Keratinocyte (primary cell): ENCODE data around the gene ACYP2. TPM values are rescaled to one million over a fixed set of nuclear protein-coding genes. Genes with fewer than 3 reads are reported as not detected.

Source experiments
- DNase-seq: peaks from one replicate; pipeline ENCODE4 v3.0.0-alpha.2; 2011; ENCODE audit warnings: low read depth, missing footprints, low spot score
- FAIRE-seq: peaks from 2 replicates; lab custom pipeline; 2011; peaks lifted over from hg19 to GRCh38; lab: Jason Lieb, UNC
- H2AFZ ChIP-seq: 2 replicates; pipeline ENCODE4 v1.6.0; 2012; ENCODE audit warnings: low read length, control low read depth, inconsistent platforms; ENCODE audit not compliant: control insufficient read depth
- H3K27ac ChIP-seq: 2 replicates; pipeline ENCODE4 v1.5.1; 2011; ENCODE audit warnings: low read length; ENCODE audit not compliant: control insufficient read depth, insufficient read depth
- H3K27me3 ChIP-seq: 3 replicates; pipeline ENCODE4 v1.6.0; 2011; ENCODE audit warnings: low read length; ENCODE audit not compliant: control insufficient read depth, insufficient read depth; ENCODE audit errors: extremely low read depth
- H3K36me3 ChIP-seq, 2 experiments: 2 replicates in 1 of 2; 3 replicates in 1 of 2; pipeline ENCODE4 v1.5.1; 2011; ENCODE audit warnings: low read length in 2 of 2, mild to moderate bottlenecking in 1 of 2; ENCODE audit not compliant: control insufficient read depth in 2 of 2, insufficient read depth in 2 of 2; ENCODE audit errors: extremely low read depth in 1 of 2
- H3K4me1 ChIP-seq: 3 replicates; pipeline ENCODE4 v1.5.1; 2011; ENCODE audit warnings: low read length; ENCODE audit not compliant: control insufficient read depth, insufficient read depth; ENCODE audit errors: extremely low read depth
- H3K4me2 ChIP-seq: 3 replicates; pipeline ENCODE4 v1.6.0; 2011; ENCODE audit warnings: low read depth, low read length; ENCODE audit not compliant: control insufficient read depth, insufficient read depth; ENCODE audit errors: extremely low read depth
- H3K4me3 ChIP-seq, 3 experiments: fragments of 200-600 bp in 1 of 3; sonication (generic) in 1 of 3; 2 replicates in 2 of 3; 3 replicates in 1 of 3; pipeline ENCODE4 v1.5.1; 2011 to 2016; ENCODE audit warnings: low read length in 3 of 3, mild to moderate bottlenecking in 3 of 3, control low read depth in 2 of 3, inconsistent platforms in 1 of 3, low read depth in 1 of 3, mixed read lengths in 1 of 3, mixed run types in 1 of 3, moderate library complexity in 1 of 3; ENCODE audit not compliant: control insufficient read depth in 2 of 3, insufficient read depth in 2 of 3; ENCODE audit errors: extremely low read depth in 1 of 3
- H3K79me2 ChIP-seq: 2 replicates; pipeline ENCODE4 v1.6.0; 2012; ENCODE audit warnings: low read length; ENCODE audit not compliant: control insufficient read depth, insufficient read depth
- H3K9ac ChIP-seq: 3 replicates; pipeline ENCODE4 v1.6.0; 2011; ENCODE audit warnings: low read length; ENCODE audit not compliant: control insufficient read depth, insufficient read depth; ENCODE audit errors: extremely low read depth
- H3K9me1 ChIP-seq: 3 replicates; pipeline ENCODE4 v1.6.0; 2011; ENCODE audit warnings: low read length; ENCODE audit not compliant: control insufficient read depth, insufficient read depth; ENCODE audit errors: extremely low read depth
- H3K9me3 ChIP-seq: 2 replicates; pipeline ENCODE4 v1.5.1; 2012; ENCODE audit warnings: low read depth, low read length; ENCODE audit not compliant: control insufficient read depth
- H4K20me1 ChIP-seq: 3 replicates; pipeline ENCODE4 v1.6.0; 2011; ENCODE audit warnings: low read length; ENCODE audit not compliant: control insufficient read depth, insufficient read depth; ENCODE audit errors: extremely low read depth
- EZH2 ChIP-seq: IDR thresholded peaks from one replicate; pipeline ENCODE4 v1.6.1; 2012; ENCODE audit warnings: inconsistent platforms, mild to moderate bottlenecking, low read length, moderate library complexity
- dilution Hi-C: fragments of 300-500 bp; cut with MboI; formaldehyde crosslinking; loops from one replicate; pipeline ENCODE4 v1.7.0; 2020; ENCODE audit warnings: low sequenced_read_pairs; ENCODE audit not compliant: extremely low pct_ligation_motif_present
- polyA plus RNA-seq, 5 experiments: library from polyadenylated mRNA; depleted of rRNA in 3 of 5; stranded (reverse) in 3 of 5; stranded (forward) in 1 of 5; unstranded in 1 of 5; fragments of >200 nt; gene quantifications; 1 replicate in 1 of 5; 2 replicates in 3 of 5; 3 replicates in 1 of 5; pipeline versions ENCODE4 v1.2.1 to v1.2.3, GENCODE V29; 2011 to 2012; ENCODE audit warnings: missing spikeins in 2 of 5, low read depth in 1 of 5, low replicate concordance in 1 of 5
- TF ChIP-seq, protein P1 (sequence below), 3 experiments: IDR thresholded peaks in 1 of 3; conservative IDR thresholded peaks in 1 of 3; optimal IDR thresholded peaks in 1 of 3; 2 replicates in 2 of 3; 3 replicates in 1 of 3; pipeline versions ENCODE3 to v1.5.1; 2011; ENCODE audit warnings: low read length in 3 of 3, mild to moderate bottlenecking in 3 of 3, moderate library complexity in 2 of 3, control low read depth in 1 of 3, inconsistent platforms in 1 of 3; ENCODE audit not compliant: insufficient read depth in 2 of 3; ENCODE audit errors: extremely low read depth in 1 of 3

ACYP2 gene
- polyA plus RNA-seq, 1 donor (not counting 4 experiments of a cell fraction or from before 2014, with no cell fraction given), result 8.7 TPM

DNA sequence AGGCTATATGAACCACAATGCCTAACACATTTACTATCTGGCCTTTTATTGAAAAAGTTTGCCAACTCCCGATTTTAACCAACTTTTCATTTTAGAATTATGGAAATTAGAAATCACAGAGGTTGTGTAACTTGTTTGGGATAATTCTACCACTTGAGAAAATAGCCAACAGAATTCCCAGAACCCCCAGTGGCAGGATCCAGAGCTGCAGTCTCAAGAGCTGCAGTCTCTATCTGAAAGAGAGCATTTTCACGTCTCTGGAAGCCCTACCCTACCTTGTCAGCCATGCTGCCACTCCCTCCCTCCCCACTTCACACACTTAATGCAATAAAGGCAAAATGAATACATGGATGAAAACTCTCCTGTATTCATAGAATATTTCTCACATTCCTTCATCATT, 164.0 kb downstream of the ACYP2 start:
- H3K4me2 ChIP-seq, result no peak overlapping the region
- no peaks in the 10 kb centered on the region for H3K4me1 ChIP-seq
- no peak for TF ChIP-seq EZH2
- TF ChIP-seq, protein P1, sequence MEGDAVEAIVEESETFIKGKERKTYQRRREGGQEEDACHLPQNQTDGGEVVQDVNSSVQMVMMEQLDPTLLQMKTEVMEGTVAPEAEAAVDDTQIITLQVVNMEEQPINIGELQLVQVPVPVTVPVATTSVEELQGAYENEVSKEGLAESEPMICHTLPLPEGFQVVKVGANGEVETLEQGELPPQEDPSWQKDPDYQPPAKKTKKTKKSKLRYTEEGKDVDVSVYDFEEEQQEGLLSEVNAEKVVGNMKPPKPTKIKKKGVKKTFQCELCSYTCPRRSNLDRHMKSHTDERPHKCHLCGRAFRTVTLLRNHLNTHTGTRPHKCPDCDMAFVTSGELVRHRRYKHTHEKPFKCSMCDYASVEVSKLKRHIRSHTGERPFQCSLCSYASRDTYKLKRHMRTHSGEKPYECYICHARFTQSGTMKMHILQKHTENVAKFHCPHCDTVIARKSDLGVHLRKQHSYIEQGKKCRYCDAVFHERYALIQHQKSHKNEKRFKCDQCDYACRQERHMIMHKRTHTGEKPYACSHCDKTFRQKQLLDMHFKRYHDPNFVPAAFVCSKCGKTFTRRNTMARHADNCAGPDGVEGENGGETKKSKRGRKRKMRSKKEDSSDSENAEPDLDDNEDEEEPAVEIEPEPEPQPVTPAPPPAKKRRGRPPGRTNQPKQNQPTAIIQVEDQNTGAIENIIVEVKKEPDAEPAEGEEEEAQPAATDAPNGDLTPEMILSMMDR (optimal IDR thresholded peaks at IDR 0.05 in 1 of 3, IDR thresholded peaks at IDR 0.05 in 1 of 3, conservative IDR thresholded peaks at IDR 0.05 in 1 of 3; ENCODE audit: extremely low read depth in 1 of 3, insufficient read depth in 2 of 3, low read length in 3 of 3), result peak in 2 of 3 experiments; percentile 11 to 25
- dilution Hi-C loops, result no loop called here
- no peaks in the 10 kb centered on the region for H3K36me3 ChIP-seq
- H3K4me3 ChIP-seq, result no peak overlapping the region
- no peak overlapping the region for H2AFZ ChIP-seq
- no peaks in the 10 kb centered on the region for H3K9me1 ChIP-seq
- H4K20me1 ChIP-seq, result no peaks in the 10 kb centered on the region
- FAIRE-seq (no peak), DNase-seq (no peak)
- H3K9me3 ChIP-seq, result no peaks in the 10 kb centered on the region
- no peak overlapping the region for H3K27ac ChIP-seq
- no peaks in the 10 kb centered on the region for H3K79me2 ChIP-seq
- no peaks in the 10 kb centered on the region for H3K27me3 ChIP-seq
- no peak overlapping the region for H3K9ac ChIP-seq

DNA sequence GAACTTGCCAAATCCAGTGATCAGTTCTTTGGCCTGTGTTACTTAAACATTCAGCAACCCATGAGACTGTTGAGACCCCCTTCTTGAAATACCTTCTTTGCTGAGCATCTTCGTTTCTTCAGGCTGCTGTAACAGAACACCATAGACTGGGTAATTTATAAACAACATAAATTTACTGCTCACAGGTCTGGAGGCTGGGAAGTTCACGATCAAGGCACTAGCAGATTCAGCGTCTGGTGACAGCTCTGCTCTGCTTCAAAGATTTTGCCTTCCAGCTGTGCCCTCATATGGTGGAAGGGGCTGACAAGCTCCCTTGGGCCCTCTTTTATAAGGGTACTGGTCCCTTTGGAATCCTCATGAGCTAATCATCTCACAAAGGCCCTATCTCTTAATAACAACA, 169.4 kb downstream of the ACYP2 start:
- no peak overlapping the region for H2AFZ ChIP-seq
- no peak overlapping the region for H3K4me3 ChIP-seq
- no peaks in the 10 kb centered on the region for H3K36me3 ChIP-seq
- dilution Hi-C loops, result no loop called here
- TF ChIP-seq, protein P1 (optimal IDR thresholded peaks at IDR 0.05 in 1 of 3, IDR thresholded peaks at IDR 0.05 in 1 of 3, conservative IDR thresholded peaks at IDR 0.05 in 1 of 3; ENCODE audit: extremely low read depth in 1 of 3, insufficient read depth in 2 of 3, low read length in 3 of 3), result no peak
- TF ChIP-seq EZH2, result no peak
- H3K27ac ChIP-seq, result no peak overlapping the region
- no peaks in the 10 kb centered on the region for H3K79me2 ChIP-seq
- H3K9ac ChIP-seq, result no peak overlapping the region
- H4K20me1 ChIP-seq, result no peaks in the 10 kb centered on the region
- H3K9me1 ChIP-seq, result no peaks in the 10 kb centered on the region
- no peaks in the 10 kb centered on the region for H3K9me3 ChIP-seq
- no peaks in the 10 kb centered on the region for H3K4me1 ChIP-seq
- DNase-seq, result no peak
- H3K27me3 ChIP-seq, result no peaks in the 10 kb centered on the region
- no peak overlapping the region for H3K4me2 ChIP-seq
- FAIRE-seq, result no peak
